ENCODE data around the gene CLCN6.

Gene CLCN6

GRCh38 chr1:11823366-11824137 lies 17.6 kb downstream of the CLCN6 start:
- DNase-seq (ENCODE audit: low read depth in 1 of 2, low spot score in 1 of 2) = no peak
- no peak overlapping the region for H3K4me3 ChIP-seq (replicated peaks; ENCODE audit: insufficient read depth, low read length)
- H3K27me3 ChIP-seq (ENCODE audit: insufficient read depth, poor library complexity, severe bottlenecking) = no peaks in the 10 kb centered on the region
- TF ChIP-seq SPI1 (IDR thresholded peaks at IDR 0.05; ENCODE audit: borderline replicate concordance, low read depth) (no peak), REST (IDR thresholded peaks at IDR 0.05; ENCODE audit: insufficient replicate concordance, low read depth) (no peak), POLR2AphosphoS5 (IDR thresholded peaks at IDR 0.05; ENCODE audit: low read depth) (no peak), GABPA (IDR thresholded peaks at IDR 0.05; ENCODE audit: low read depth) (no peak), CTCF (IDR thresholded peaks at IDR 0.05; ENCODE audit: insufficient read depth, low read length) (no peak)
- H3K27ac ChIP-seq (replicated peaks) = no peak overlapping the region

GRCh38 chr1:11825131-11825530 lies 19.1 kb downstream of the CLCN6 start:
- H3K27me3 ChIP-seq (ENCODE audit: insufficient read depth, poor library complexity, severe bottlenecking) = no peaks in the 10 kb centered on the region
- DNase-seq (ENCODE audit: low read depth in 1 of 2, low spot score in 1 of 2) = no peak
- no peak overlapping the region for H3K27ac ChIP-seq (replicated peaks)
- no peak overlapping the region for H3K4me3 ChIP-seq (replicated peaks; ENCODE audit: insufficient read depth, low read length)
- TF ChIP-seq GABPA (IDR thresholded peaks at IDR 0.05; ENCODE audit: low read depth) (no peak), POLR2AphosphoS5 (IDR thresholded peaks at IDR 0.05; ENCODE audit: low read depth) (no peak), CTCF (IDR thresholded peaks at IDR 0.05; ENCODE audit: insufficient read depth, low read length) (no peak), SPI1 (IDR thresholded peaks at IDR 0.05; ENCODE audit: borderline replicate concordance, low read depth) (no peak), REST (IDR thresholded peaks at IDR 0.05; ENCODE audit: insufficient replicate concordance, low read depth) (no peak)

GRCh38 chr1:11826946-11827345 lies 21.0 kb downstream of the CLCN6 start:
- Histone ChIP-seq H3K27me3 (ENCODE audit: insufficient read depth, poor library complexity, severe bottlenecking) (no peaks in the 10 kb centered on the region), H3K27ac (replicated peaks) (no peak overlapping the region), H3K4me3 (replicated peaks; ENCODE audit: insufficient read depth, low read length) (no peak overlapping the region)
- TF ChIP-seq GABPA (IDR thresholded peaks at IDR 0.05; ENCODE audit: low read depth) = no peak
- TF ChIP-seq POLR2AphosphoS5 (IDR thresholded peaks at IDR 0.05; ENCODE audit: low read depth) = no peak
- no peak for TF ChIP-seq REST (IDR thresholded peaks at IDR 0.05; ENCODE audit: insufficient replicate concordance, low read depth)
- no peak for TF ChIP-seq SPI1 (IDR thresholded peaks at IDR 0.05; ENCODE audit: borderline replicate concordance, low read depth)
- TF ChIP-seq CTCF (IDR thresholded peaks at IDR 0.05; ENCODE audit: insufficient read depth, low read length) = no peak
- no peak for DNase-seq (ENCODE audit: low read depth in 1 of 2, low spot score in 1 of 2)

Data from HL-60 (cell line).